Measurements from ENCODE around the gene HAND2.

- no peak for TF ChIP-seq CTCF (IDR thresholded peaks at IDR 0.05)
- TF ChIP-seq POLR2A (IDR thresholded peaks at IDR 0.05), result no peak
Measured at GRCh38 chr4:173572493-173573129, 42.6 kb upstream of the HAND2 start.
